Measurements from ENCODE around the gene TPM1. TPM values are rescaled to one million over a fixed set of nuclear protein-coding genes. Genes with fewer than 3 reads are reported as not detected.

TPM1 gene
- total RNA-seq, 2 donors from 2014 or later: 927 to 1,440 TPM

DNA sequence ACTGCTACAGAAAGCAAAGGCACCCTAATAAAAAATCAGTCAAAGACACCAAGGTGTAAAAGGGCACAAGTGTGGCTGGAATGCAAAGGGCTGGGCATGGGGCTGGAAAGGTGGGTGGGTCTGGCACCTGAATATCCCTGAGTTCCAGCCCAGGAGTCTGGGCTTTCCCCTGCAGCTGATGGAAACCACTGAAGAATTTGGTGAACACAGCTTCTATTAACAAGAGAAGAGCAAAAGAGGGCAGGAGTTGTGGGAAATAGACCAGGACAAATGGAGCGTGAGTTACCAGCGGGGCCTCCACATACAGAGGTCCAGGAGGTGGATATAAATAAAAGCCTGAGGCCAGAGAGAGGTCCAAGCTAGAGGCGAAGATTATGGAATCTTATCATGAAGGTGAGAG is 45.1 kb upstream of the TPM1 start:
- DNase-seq (ENCODE audit: low spot score) (no peak), ATAC-seq (ENCODE audit: insufficient number of reproducible peaks, low FRiP score, low read depth) (no peak)
- Histone ChIP-seq H3K36me3 (no peaks in the 10 kb centered on the region), H3K4me3 (no peak overlapping the region), H3K4me1 (ENCODE audit: control insufficient read depth in 1 of 2, low read depth in 2 of 2) (peaks cover 6 to 17% of the 10 kb centered on the region in 2 donors), H3K27ac (no peak overlapping the region), H3K9me3 (no peaks in the 10 kb centered on the region), H3K27me3 (replicated peaks; ENCODE audit: insufficient read depth) (no peaks in the 10 kb centered on the region)
- TF ChIP-seq CTCF (IDR thresholded peaks at IDR 0.05): no peak

- no peak for ATAC-seq (ENCODE audit: insufficient number of reproducible peaks, low FRiP score, low read depth)
- TF ChIP-seq CTCF (IDR thresholded peaks at IDR 0.05): no peak
- H3K36me3 ChIP-seq: no peaks in the 10 kb centered on the region
Measured at GRCh38 chr15:62998262-62998890, 44.2 kb upstream of the TPM1 start.

DNA sequence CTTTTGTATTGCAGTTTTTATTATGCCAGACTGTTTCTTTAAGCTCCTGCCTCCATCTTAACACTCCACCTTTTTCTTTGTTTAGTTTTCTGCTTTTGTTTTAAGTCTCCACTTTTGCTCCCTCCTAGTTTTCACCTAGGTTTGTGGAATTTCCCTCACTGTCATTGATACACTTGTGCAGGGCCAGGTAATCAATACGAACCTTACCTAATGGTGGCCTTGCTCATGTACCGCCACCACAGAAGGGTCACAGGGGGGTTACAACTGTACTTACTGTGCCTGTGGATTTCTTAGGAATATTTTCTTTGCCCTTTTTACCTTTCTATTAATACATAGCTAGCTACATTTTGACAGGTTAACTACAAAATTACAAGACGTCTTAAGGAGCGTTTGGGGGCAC is 43.4 kb upstream of the TPM1 start:
- Histone ChIP-seq H3K27me3 (replicated peaks; ENCODE audit: insufficient read depth) (no peaks in the 10 kb centered on the region), H3K36me3 (no peaks in the 10 kb centered on the region), H3K27ac (no peak overlapping the region), H3K9me3 (no peaks in the 10 kb centered on the region), H3K4me3 (no peak overlapping the region), H3K4me1 (ENCODE audit: control insufficient read depth in 1 of 2, low read depth in 2 of 2) (peaks cover 6 to 15% of the 10 kb centered on the region in 2 donors)
- no peak for TF ChIP-seq CTCF (IDR thresholded peaks at IDR 0.05)
- DNase-seq (ENCODE audit: low spot score): no peak
- no peak for ATAC-seq (ENCODE audit: insufficient number of reproducible peaks, low FRiP score, low read depth)

More at GRCh38 chr15:62998262-62998890, 44.2 kb upstream of the TPM1 start:
- Histone ChIP-seq H3K9me3 (no peaks in the 10 kb centered on the region), H3K27ac (no peak overlapping the region), H3K4me1 (ENCODE audit: control insufficient read depth in 1 of 2, low read depth in 2 of 2) (peaks cover 6 to 17% of the 10 kb centered on the region in 2 donors), H3K4me3 (no peak overlapping the region), H3K27me3 (replicated peaks; ENCODE audit: insufficient read depth) (no peaks in the 10 kb centered on the region)
- DNase-seq (ENCODE audit: low spot score): no peak

DNA sequence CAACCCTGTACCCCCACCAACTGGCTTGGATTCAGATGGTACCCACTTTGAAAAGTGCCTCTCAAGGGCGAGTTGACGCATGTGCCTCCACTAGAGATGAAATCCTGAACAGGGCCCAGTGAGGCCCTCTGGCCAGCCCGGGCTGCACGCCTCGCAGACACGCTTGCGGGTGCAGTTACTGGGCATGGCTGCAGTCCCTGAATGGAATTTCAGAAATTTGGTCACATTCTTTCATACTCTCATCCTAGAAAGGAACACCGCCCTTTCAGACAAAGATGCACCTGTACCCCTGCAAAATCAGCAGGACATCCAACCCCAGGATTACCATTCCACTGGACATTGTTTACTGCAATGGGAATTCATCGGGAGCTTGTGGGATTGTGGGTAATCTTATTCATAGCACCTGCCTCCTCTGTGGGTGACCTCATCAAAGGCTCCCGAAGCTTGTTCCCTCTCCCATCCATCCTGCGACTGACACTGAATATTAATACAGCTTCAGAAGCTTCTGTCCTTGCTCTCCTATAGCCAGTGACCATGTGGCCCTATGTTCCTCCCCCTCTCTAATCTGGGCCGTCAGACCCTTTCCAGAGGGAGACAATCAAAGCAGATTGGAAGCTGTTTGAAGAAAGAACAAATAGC is 42.5 kb upstream of the TPM1 start:
- no peak for TF ChIP-seq CTCF (IDR thresholded peaks at IDR 0.05)
- no peak for DNase-seq (ENCODE audit: low spot score)
- Histone ChIP-seq H3K4me3 (no peak overlapping the region), H3K4me1 (ENCODE audit: control insufficient read depth in 1 of 2, low read depth in 2 of 2) (peaks cover 5 to 6% of the 10 kb centered on the region in 2 donors), H3K27ac (no peak overlapping the region), H3K9me3 (no peaks in the 10 kb centered on the region), H3K27me3 (replicated peaks; ENCODE audit: insufficient read depth) (no peaks in the 10 kb centered on the region), H3K36me3 (no peaks in the 10 kb centered on the region)
- no peak for ATAC-seq (ENCODE audit: insufficient number of reproducible peaks, low FRiP score, low read depth)

DNA sequence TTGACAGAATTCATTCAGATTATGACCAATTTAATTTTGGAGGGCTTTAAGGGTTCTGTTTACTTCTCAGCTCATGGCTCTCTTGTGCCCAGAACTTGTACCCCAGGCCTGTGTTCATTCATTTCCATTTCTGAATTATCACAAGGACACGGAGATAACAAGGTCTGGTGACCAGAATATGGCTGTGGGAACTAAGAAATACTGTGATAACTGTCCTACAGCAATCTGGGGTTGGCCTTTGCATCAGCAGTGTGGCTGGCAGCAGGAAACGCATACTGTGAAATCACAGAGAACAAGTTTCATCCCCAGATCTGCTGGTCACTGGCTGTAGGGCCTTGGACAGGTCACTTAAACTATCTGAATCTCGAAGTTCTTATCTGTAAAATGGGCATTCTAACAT is 41.8 kb upstream of the TPM1 start:
- Histone ChIP-seq H3K27ac (no peak overlapping the region), H3K4me3 (no peak overlapping the region), H3K9me3 (no peaks in the 10 kb centered on the region), H3K4me1 (ENCODE audit: control insufficient read depth in 1 of 2, low read depth in 2 of 2) (no peaks in the 10 kb centered on the region), H3K27me3 (replicated peaks; ENCODE audit: insufficient read depth) (no peaks in the 10 kb centered on the region), H3K36me3 (no peaks in the 10 kb centered on the region)
- TF ChIP-seq CTCF (IDR thresholded peaks at IDR 0.05): no peak
- ATAC-seq (ENCODE audit: insufficient number of reproducible peaks, low FRiP score, low read depth) (no peak), DNase-seq (ENCODE audit: low spot score) (no peak)

Measured in thoracic aorta (tissue), 2 donors.